GM12875 (cell line): Measurements from ENCODE around the gene HDAC6.
A peak's percentile ranks its signal among the peaks of the same experiment; 100 is the strongest.

Experiments used
- H3K4me3 ChIP-seq: one replicate; pipeline ENCODE4 v1.5.1; 2011; ENCODE audit warnings: low read depth, low read length, control low read depth
- TF ChIP-seq, protein P1 (sequence below): IDR thresholded peaks from 2 replicates; pipeline ENCODE4 v1.5.1; 2011; ENCODE audit warnings: low read depth, mild to moderate bottlenecking, control low read depth, inconsistent platforms, low read length, moderate library complexity, borderline replicate concordance; ENCODE audit not compliant: insufficient read depth

HDAC6 gene

GRCh38 chrX:48801280-48802088, at the start of gene HDAC6:
HDAC6 (plus strand) TSS chrX:48802067; CDS start chrX:48802693, 626 bp downstream.
- peak within 1 kb of the TSS; percentile 68 for H3K4me3 ChIP-seq
- TF ChIP-seq, protein P1, sequence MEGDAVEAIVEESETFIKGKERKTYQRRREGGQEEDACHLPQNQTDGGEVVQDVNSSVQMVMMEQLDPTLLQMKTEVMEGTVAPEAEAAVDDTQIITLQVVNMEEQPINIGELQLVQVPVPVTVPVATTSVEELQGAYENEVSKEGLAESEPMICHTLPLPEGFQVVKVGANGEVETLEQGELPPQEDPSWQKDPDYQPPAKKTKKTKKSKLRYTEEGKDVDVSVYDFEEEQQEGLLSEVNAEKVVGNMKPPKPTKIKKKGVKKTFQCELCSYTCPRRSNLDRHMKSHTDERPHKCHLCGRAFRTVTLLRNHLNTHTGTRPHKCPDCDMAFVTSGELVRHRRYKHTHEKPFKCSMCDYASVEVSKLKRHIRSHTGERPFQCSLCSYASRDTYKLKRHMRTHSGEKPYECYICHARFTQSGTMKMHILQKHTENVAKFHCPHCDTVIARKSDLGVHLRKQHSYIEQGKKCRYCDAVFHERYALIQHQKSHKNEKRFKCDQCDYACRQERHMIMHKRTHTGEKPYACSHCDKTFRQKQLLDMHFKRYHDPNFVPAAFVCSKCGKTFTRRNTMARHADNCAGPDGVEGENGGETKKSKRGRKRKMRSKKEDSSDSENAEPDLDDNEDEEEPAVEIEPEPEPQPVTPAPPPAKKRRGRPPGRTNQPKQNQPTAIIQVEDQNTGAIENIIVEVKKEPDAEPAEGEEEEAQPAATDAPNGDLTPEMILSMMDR = no peak

DNA sequence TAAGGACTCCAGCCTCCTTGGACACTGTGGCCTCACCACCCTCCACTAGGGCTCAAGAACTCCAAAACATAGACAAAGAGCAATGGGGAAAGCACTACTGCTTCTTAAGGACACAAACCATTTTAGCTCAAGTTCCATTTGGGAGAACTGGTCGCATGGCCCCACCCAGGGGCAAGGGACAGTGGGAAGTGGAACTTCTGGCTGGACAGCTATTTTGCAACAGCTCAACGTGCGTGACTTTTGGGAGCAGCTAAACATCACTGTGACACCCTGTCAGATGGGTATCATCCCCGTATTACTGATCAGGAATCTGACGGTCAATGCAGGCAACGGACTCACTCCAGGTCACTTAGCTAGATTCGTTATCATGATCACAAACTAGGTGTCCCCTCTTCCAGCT, 49.4 kb upstream of the HDAC6 start:
- no peak overlapping the region for H3K4me3 ChIP-seq
- TF ChIP-seq, protein P1 = no peak

DNA sequence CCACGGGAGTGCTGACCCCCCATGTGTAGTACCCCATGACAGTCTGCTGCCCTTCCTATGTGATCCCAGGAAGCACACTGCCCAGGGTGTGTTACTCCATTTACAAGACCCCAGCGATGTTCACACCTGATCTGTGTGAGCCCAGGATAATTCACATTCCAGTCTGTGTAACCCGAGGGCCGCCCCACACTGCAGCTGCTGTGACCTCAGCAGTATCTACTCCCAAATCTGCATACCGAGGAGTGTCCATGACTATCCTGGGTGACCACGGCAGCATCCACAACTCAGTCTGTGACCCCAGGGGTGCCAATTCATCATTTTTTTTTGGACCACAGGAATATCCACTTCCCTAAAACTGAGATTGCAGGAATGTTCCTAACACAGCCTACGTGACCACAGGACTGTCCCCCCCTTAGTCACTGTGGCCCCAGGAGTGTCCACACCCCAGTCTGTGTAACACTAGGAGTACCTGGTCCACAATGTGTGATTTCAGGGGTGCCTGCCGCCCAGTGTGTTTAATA, 48.1 kb upstream of the HDAC6 start:
- no peak overlapping the region for H3K4me3 ChIP-seq
- TF ChIP-seq, protein P1 = no peak

DNA sequence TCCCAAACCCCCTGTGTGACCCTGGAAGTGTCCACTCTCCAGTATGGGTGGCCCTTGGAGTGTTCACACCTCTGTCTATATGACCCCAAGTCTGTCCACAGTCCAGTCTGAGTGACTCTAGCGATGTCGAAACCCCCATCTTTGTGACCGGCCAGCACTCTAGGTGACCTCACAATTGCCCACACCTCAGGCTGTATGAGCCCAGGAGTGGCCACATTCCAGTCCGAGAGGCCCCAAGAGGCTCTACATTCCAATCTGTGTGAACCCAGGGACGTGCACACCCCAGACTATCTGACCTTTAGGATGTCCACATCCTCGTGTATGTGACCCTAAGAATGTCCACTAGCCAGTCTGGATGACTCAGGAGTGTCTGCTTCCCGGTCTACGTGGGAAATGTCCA, 47.6 kb upstream of the HDAC6 start:
- TF ChIP-seq, protein P1 = no peak
- no peak overlapping the region for H3K4me3 ChIP-seq

DNA sequence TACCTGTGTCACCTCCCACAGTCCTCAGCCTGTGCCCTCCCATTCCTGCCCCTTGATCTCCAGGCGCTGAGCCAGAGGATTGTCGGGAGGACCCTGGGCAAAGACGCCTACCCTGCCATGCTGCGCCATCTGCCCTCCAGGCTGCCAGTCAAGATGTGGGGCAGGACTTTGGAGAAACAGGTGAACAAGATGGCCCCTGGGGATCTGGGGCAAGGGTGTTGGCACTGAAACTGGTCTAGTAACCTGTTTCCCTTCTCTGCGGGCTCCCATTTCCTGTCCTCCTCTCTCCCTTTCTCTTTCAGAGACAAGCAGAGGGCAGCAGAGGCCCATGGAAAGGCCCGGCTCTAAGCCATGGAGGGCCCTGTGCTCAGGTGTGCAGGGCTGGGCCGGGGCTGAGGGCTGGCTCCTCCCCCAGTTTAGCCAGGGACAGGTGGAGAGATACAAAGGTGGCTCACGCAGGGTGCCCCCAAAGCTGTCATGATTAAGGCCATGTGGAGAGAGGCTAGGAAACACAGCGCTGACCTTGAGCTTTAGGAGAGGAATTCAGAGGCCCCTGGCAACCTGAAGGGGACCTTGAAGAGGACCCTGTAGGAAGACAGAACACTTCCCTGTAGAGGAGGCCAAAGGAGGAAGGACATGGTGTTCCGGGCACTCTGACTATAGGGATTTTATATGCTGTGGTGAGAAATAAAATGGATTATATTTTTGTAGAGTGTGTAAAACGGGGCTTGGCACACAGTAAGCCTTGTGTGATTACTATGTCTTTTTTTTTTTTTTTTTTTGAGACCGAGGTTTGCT, 40.0 kb upstream of the HDAC6 start, which contains the start of gene GLOD5:
TSS of gene GLOD5 (plus strand) at position 74 of the 798 bp plus-strand sequence. CDS start at position 118, 44 bp downstream.
- TF ChIP-seq, protein P1 = no peak
- H3K4me3 ChIP-seq = no peak within 1 kb of the TSS

GRCh38 chrX:48769230-48769629, 32.6 kb upstream of the HDAC6 start:
- H3K4me3 ChIP-seq = no peak overlapping the region
- TF ChIP-seq, protein P1 = no peak

DNA sequence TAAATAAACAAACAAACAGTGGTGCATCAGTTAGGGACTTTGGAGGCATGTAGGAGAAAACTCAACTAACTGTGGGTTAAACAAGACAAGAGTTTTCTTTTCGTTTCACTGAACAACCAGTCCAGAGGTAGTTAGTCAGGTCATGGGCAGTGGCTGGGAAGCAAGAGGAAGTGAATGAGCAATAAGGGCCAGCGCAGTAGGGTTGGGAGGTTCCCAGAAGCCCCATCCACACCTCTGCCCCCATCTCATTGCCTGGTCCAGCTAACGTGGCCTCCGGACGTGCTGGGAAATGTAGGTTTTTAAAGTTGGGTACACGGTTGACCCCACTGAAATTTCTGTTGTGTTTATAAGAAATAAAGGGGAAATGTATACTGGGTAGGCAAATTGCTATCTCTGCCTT, 31.6 kb upstream of the HDAC6 start:
- TF ChIP-seq, protein P1 = no peak
- H3K4me3 ChIP-seq = no peak overlapping the region
